Stimulated activated CD4-positive, alpha-beta T cell treated with anti-CD3 and anti-CD28 coated beads, Interleukin-1b, Interleukin-23, amount 100 ng/mL, for 1 hour (primary cell): ENCODE measurements around the gene CDSN.

Experiments
- DNase-seq, 2 donors: peaks; one replicate each; pipeline ENCODE4 v3.0.0-alpha.2; 2020; ENCODE audit warnings: low read depth in 2 of 2

Gene CDSN

GRCh38 chr6:31115941-31116560 lies 4.2 kb downstream of the CDSN start:
- DNase-seq = no peak

GRCh38 chr6:31114970-31115849 lies 5.0 kb downstream of the CDSN start:
- DNase-seq = no peak

- DNase-seq = no peak
Measured at GRCh38 chr6:31114541-31114878, 5.7 kb downstream of the CDSN start, which contains the start of gene PSORS1C1. PSORS1C1 (plus strand) TSS chr6:31114800; CDS start chr6:31129633, 14,833 bp downstream.

GRCh38 chr6:31113861-31114540 lies 6.2 kb downstream of the CDSN start:
- no peak for DNase-seq

GRCh38 chr6:31112478-31112877 lies 7.8 kb downstream of the CDSN start, which contains the start of gene C6orf15:
C6orf15 (minus strand) TSS chr6:31112575; CDS start chr6:31112555, 20 bp downstream.
- DNase-seq = no peak

- DNase-seq = no peak
Measured at GRCh38 chr6:31111712-31112111, 8.5 kb downstream of the CDSN start.

GRCh38 chr6:31110825-31111582 lies 9.2 kb downstream of the CDSN start:
- no peak for DNase-seq

- no peak for DNase-seq
Measured at GRCh38 chr6:31107052-31107451, 13.2 kb downstream of the CDSN start.

- no peak for DNase-seq
Measured at GRCh38 chr6:31103136-31103535, 17.1 kb downstream of the CDSN start.

- no peak for DNase-seq
Measured at GRCh38 chr6:31098449-31098938, 21.8 kb downstream of the CDSN start.

GRCh38 chr6:31096656-31097055 lies 23.6 kb downstream of the CDSN start:
- DNase-seq = no peak

GRCh38 chr6:31096215-31096614 lies 24.0 kb downstream of the CDSN start:
- no peak for DNase-seq

GRCh38 chr6:31094389-31094881 lies 25.8 kb downstream of the CDSN start:
- DNase-seq = no peak

- no peak for DNase-seq
Measured at GRCh38 chr6:31092769-31093505, 27.3 kb downstream of the CDSN start.

GRCh38 chr6:31092238-31092637 lies 28.0 kb downstream of the CDSN start:
- DNase-seq = no peak

GRCh38 chr6:31091680-31092079 lies 28.6 kb downstream of the CDSN start:
- DNase-seq = no peak

GRCh38 chr6:31090973-31091364 lies 29.3 kb downstream of the CDSN start:
- no peak for DNase-seq

GRCh38 chr6:31090275-31090972 lies 29.8 kb downstream of the CDSN start:
- DNase-seq = no peak

GRCh38 chr6:31087494-31088089 lies 32.7 kb downstream of the CDSN start:
- DNase-seq = peak; percentile 81 to 86
